Prostate gland (tissue), 2 donors: ENCODE results near the gene ABHD16B. TPM values are rescaled to one million over a fixed set of nuclear protein-coding genes. Genes with fewer than 3 reads are reported as not detected.

ENCODE experiments used
- DNase-seq: peaks from one replicate; pipeline ENCODE4 v3.0.0-alpha.2; 2019; ENCODE audit warnings: low spot score
- H3K27ac ChIP-seq, 2 donors: fragments of 200-600 bp; sonication (generic); 2 replicates each; pipeline ENCODE4 v1.5.1; 2017 to 2019
- H3K27me3 ChIP-seq: fragments of 200-600 bp; sonication (generic); replicated peaks from 2 replicates; pipeline ENCODE4 v1.5.1; 2019; ENCODE audit not compliant: insufficient read depth
- H3K36me3 ChIP-seq, 2 donors: fragments of 200-600 bp; sonication (generic); 1 replicate in 1 of 2; 2 replicates in 1 of 2; pipeline versions ENCODE4 v1.5.1 to v1.8.1; 2017 to 2019
- H3K4me1 ChIP-seq: fragments of 200-600 bp; sonication (generic); replicated peaks from 2 replicates; pipeline ENCODE4 v1.5.1; 2019
- H3K4me3 ChIP-seq, 2 donors: fragments of 200-600 bp; sonication (generic); 2 replicates each; pipeline ENCODE4 v1.5.1; 2017 to 2019
- H3K9me3 ChIP-seq: fragments of 200-600 bp; sonication (generic); 2 replicates; pipeline ENCODE4 v1.5.1; 2017
- CTCF ChIP-seq, 4 experiments: fragments of 200-600 bp in 2 of 4; fragments of 450-650 bp in 2 of 4; sonication (generic) in 2 of 4; IDR thresholded peaks; 1 replicate in 3 of 4; 2 replicates in 1 of 4; pipeline ENCODE4 v1.5.1; 2016 to 2019; ENCODE audit warnings: antibody characterized with exemption in 4 of 4, mild to moderate bottlenecking in 2 of 4, moderate library complexity in 2 of 4
- POLR2A ChIP-seq: fragments of 450-650 bp; IDR thresholded peaks from one replicate; pipeline ENCODE4 v1.6.1; 2016; ENCODE audit warnings: antibody characterized with exemption, mild to moderate bottlenecking
- POLR2AphosphoS5 ChIP-seq: sonication (generic); formaldehyde crosslinking; IDR thresholded peaks from one replicate; pipeline ENCODE4 v1.6.1; 2017; ENCODE audit warnings: antibody characterized with exemption
- WGBS: methylation state at CpG from one replicate; pipeline ENCODE4 v1.1.5; 2018; 5-methylcytosine and 5-hydroxymethylcytosine counted together
- intact Hi-C: fragments of 100-400 bp; cut with DNase I; formaldehyde crosslinking; loops from one replicate; pipeline ENCODE4 v1.14.2; 2022
- total RNA-seq, 2 donors: library from RNA; depleted of rRNA; stranded (reverse); fragments of >200 nt; gene quantifications; one replicate each; pipeline ENCODE4 v1.1.0, GENCODE V29; 2016

ABHD16B gene
- total RNA-seq, 2 donors from 2014 or later, result 1.6 TPM; not detected in 1

- Histone ChIP-seq H3K36me3 (no peaks in the 10 kb centered on the region), H3K4me1 (peaks cover 5% of the 10 kb centered on the region), H3K9me3 (no peaks in the 10 kb centered on the region), H3K27me3 (no peaks in the 10 kb centered on the region), H3K27ac (no peak overlapping the region), H3K4me3 (no peak overlapping the region)
- WGBS, result 14% methylated on average over 13 of the region's 14 CpGs
- intact Hi-C loops, result no loop called here
- no peak for TF ChIP-seq CTCF (IDR thresholded peaks at IDR 0.05)
- TF ChIP-seq POLR2A, result no peak
- no peak for TF ChIP-seq POLR2AphosphoS5
- DNase-seq, result no peak
Measured at GRCh38 chr20:63857764-63858392, 3.4 kb upstream of the ABHD16B start.

- WGBS, result 15% methylated on average over 12 of the region's 12 CpGs
- Histone ChIP-seq H3K4me1 (peaks cover 8% of the 10 kb centered on the region), H3K27ac (peak overlapping the region in 1 of 2 donors; percentile 20), H3K4me3 (no peak overlapping the region), H3K9me3 (no peaks in the 10 kb centered on the region), H3K27me3 (no peaks in the 10 kb centered on the region), H3K36me3 (no peaks in the 10 kb centered on the region)
- no peak for TF ChIP-seq CTCF (IDR thresholded peaks at IDR 0.05)
- no peak for TF ChIP-seq POLR2A
- TF ChIP-seq POLR2AphosphoS5, result no peak
- no peak for DNase-seq
- intact Hi-C loops, result no loop called here
Measured at GRCh38 chr20:63858393-63859165, 2.7 kb upstream of the ABHD16B start.

- Histone ChIP-seq H3K27ac (peak overlapping the region; percentile 11 to 20), H3K27me3 (no peaks in the 10 kb centered on the region), H3K36me3 (no peaks in the 10 kb centered on the region), H3K4me1 (peaks cover 10% of the 10 kb centered on the region), H3K9me3 (no peaks in the 10 kb centered on the region), H3K4me3 (no peak overlapping the region)
- DNase-seq, result no peak
- WGBS, result 26% methylated on average over 7 of the region's 7 CpGs
- no peak for TF ChIP-seq POLR2AphosphoS5
- TF ChIP-seq POLR2A, result no peak
- no peak for TF ChIP-seq CTCF (IDR thresholded peaks at IDR 0.05)
- intact Hi-C loops, result no loop called here
Measured at GRCh38 chr20:63859166-63859699, 2.1 kb upstream of the ABHD16B start.

- TF ChIP-seq POLR2A (no peak), CTCF (IDR thresholded peaks at IDR 0.05) (no peak), POLR2AphosphoS5 (no peak)
- no peak for DNase-seq
- Histone ChIP-seq H3K9me3 (no peaks in the 10 kb centered on the region), H3K36me3 (no peaks in the 10 kb centered on the region), H3K27ac (no peak overlapping the region), H3K4me1 (peaks cover 5% of the 10 kb centered on the region), H3K27me3 (no peaks in the 10 kb centered on the region), H3K4me3 (no peak overlapping the region)
- WGBS, result 72% methylated on average over 17 of the region's 17 CpGs
- intact Hi-C loops, result loop anchor here (5.0 to 10.0 kb wide), 3 partner anchors 33 to 326 kb away; partner anchors contain the start of gene PTK6
Measured at GRCh38 chr20:63860325-63861051, 810 bp upstream of the ABHD16B start.
